Activated CD8-positive, alpha-beta memory T cell treated with anti-CD3 and anti-CD28 coated beads for 36 hours (primary cell): ENCODE measurements around the gene SLC15A3. TPM values are rescaled to one million over a fixed set of nuclear protein-coding genes. Genes with fewer than 3 reads are reported as not detected.

ENCODE experiments used
- CTCF ChIA-PET: fragments of 350-600 bp; sonication (Branson Sonifier 250); formaldehyde crosslinking; loops from one replicate; lab custom pipeline; 2021; ENCODE audit warnings: antibody characterized with exemption; lab: Charles Lee
- POLR2A ChIA-PET: fragments of 350-600 bp; sonication (Branson Sonifier 250); formaldehyde crosslinking; loops from one replicate; lab custom pipeline; 2021; ENCODE audit warnings: antibody characterized with exemption; lab: Charles Lee
- total RNA-seq, 2 experiments: library from RNA; stranded (reverse); gene quantifications; one replicate each; pipeline ENCODE4 v1.2.3, GENCODE V29; 2021

SLC15A3 gene
- total RNA-seq, 2 experiments from 2014 or later, result 0.95 to 2.3 TPM

DNA sequence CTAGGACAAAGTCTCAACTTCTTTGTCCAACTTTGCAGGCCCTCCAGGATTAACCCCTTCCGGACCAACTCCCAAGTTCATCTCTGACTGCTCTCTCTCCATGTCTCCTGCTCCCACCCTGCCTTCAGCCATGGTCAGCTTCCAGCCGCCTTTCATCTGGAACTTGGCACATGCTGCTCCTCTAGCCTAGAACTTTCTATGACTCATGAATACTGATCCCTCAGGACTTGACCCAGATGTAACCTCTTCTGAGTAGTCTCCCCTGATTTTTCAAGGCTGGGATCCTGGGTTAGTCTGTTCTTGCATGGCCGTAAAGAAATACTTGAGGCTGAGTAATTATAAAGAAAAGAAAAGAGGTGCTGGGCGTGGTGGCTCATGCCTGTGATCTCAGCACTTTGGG lies 5.2 kb upstream of the SLC15A3 start:
- ChIA-PET POLR2A (no interaction called here), CTCF (no interaction called here)

DNA sequence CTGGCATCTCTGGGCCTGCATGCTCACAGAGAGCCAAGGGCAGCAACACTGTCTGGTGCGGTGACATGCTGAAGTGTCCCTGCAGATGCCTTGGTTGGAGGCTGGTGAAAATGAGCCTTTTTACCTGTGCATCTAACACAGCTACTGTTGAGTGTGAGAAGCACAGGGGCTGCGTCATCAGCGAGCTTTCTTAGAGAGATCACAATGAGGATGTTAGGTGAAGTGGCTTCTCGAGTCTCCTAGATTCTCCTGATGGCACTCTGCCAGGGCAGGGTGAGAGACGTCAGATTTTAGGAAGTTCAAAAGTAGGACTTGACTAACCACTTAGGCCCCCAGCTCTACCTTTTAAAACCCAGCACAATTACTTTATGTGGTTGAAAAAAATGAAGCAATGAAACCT lies 3.6 kb upstream of the SLC15A3 start:
- ChIA-PET POLR2A (no interaction called here), CTCF (no interaction called here)

DNA sequence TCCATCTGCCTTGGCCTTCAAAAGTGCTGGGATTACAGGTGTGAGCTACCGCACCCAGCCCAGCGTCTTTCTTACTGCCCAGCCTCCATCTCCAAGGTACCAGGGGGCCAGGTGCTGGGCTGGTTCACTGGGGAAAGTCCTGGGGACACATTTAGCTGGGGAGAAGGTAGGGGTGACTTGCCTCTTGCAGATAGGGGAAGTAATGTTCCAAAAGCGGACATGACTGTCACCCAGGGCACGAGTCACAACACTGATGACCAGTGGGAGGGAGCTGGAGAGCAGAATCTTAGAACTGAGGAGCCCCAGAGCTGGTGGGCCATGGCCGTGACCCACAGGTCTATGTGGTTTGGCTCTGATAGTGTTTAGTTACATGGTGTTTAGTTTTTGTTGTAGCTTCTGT lies 2.4 kb upstream of the SLC15A3 start:
- POLR2A ChIA-PET, result interaction anchor here (0.5 kb wide), 1 partner anchor 174 kb away, joined by 3 read pairs; no protein-coding TSS in a partner anchor

DNA sequence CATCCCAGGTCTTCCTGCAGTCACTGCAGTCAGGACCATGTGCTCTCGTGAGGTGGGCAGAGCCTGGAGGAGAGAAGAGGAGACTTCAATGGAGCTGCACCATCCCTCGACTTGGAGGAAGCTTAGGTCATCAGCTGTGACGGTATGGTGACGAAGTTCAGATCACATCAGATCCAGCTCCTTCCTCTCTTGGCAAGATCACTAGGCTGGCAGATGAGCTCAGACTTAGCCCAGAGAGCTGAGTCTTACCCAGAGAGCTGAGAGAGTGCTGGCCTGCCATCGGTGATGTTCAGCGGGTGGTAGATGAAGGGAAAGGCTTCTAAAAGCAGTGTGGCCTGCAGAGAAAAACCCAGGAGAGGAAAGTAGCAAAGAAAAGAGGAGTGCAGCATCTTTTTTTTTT lies 1.8 kb upstream of the SLC15A3 start:
- POLR2A ChIA-PET, result no interaction called here
- CTCF ChIA-PET, result interaction anchor here (1.4 kb wide), 1 partner anchor 38 kb away, joined by 5 read pairs; no protein-coding TSS in a partner anchor

More for the DNA sequence above, 2.4 kb upstream of the SLC15A3 start:
- CTCF ChIA-PET, result interaction anchor here (0.8 to 1.4 kb wide), 2 partner anchors 23 to 39 kb away, joined by 3 to 5 read pairs; no protein-coding TSS in a partner anchor

GRCh38 chr11:60952742-60953170 lies 780 bp upstream of the SLC15A3 start:
- POLR2A ChIA-PET, result no interaction called here
- CTCF ChIA-PET, result interaction anchor here (1.4 kb wide), 1 partner anchor 37 kb away, joined by 5 read pairs; no protein-coding TSS in a partner anchor

- ChIA-PET CTCF (no interaction called here), POLR2A (no interaction called here)
Measured at GRCh38 chr11:60951606-60951903, 421 bp downstream of the SLC15A3 start.

- ChIA-PET POLR2A (no interaction called here), CTCF (interaction anchor here (1.0 kb wide), 1 partner anchor 236 kb away, joined by 3 read pairs; no protein-coding TSS in a partner anchor)
Measured at GRCh38 chr11:60950933-60951605, 907 bp downstream of the SLC15A3 start.

GRCh38 chr11:60950024-60950423 lies 2.0 kb downstream of the SLC15A3 start:
- POLR2A ChIA-PET, result no interaction called here

DNA sequence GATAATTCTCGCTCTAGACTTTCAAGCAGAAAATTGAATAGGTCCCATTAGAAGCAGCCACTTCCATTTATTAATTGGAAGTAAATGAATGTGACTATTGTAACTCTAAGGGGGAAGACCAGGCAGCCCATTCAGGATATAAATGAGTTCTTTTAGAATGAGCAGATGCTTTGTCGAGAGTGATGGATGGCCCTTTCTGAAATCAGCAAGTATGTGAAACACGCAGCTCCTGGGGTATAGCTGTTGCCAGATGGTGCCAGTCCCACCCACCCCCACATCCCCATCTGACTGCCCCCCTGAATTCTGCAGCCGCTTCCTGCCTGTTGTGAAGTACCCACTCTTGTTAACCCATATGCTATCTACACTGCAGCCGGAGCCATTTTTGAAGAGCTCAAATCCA lies 3.7 kb downstream of the SLC15A3 start:
- ChIA-PET POLR2A (no interaction called here), CTCF (no interaction called here)

More at GRCh38 chr11:60950024-60950423, 2.0 kb downstream of the SLC15A3 start:
- CTCF ChIA-PET, result interaction anchor here (1.0 kb wide), 1 partner anchor 237 kb away, joined by 3 read pairs; no protein-coding TSS in a partner anchor

DNA sequence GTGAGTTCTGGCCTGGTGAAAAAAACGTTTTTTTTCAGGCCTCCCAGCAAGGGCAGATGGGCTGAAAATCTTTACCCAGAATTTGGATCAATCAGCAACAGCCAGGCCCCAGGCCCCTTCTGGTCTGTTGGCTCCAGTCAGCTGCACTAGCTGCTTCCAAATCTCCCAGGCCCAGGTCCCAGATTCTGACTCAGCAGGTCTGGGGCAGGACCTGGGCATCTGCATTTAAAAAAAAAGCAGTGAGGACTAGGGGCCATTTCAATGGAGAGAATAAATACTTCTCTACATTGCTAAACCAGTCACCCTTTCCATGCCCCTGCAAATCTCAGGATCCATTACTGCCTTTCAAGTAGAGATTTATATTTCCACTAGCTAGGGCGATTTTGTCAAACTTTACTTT lies 4.3 kb downstream of the SLC15A3 start:
- POLR2A ChIA-PET, result no interaction called here
- CTCF ChIA-PET, result no interaction called here

DNA sequence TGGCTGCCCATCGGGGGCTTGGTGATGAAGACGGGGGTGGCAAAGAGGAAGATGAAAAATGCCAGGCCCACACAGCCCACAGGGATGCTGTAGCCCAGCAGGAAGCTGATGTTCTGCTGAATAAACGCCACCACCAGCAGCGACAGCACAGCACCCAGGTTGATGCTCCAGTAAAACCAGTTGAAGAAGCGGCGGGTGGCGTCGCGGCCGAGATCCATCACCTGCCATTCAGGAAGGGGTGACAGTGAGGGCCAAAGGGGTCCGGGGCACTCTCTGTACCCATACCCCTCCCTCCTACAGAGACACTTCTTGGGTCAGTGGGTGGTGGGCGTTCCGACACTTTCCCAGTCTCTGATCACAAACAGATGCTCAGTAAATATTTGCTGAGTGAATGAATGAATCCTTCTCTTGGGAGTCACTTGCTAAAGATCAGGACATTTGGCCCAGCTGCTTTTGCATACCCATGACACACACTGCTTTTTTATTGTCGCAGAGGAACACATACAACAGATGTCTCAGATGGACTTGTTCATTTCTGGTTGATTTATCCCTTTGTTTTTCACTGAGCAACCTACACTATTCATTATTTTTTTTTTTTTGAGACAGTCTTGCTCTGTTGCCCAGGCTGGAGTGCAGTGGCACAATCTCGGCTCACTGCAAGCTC lies 5.2 kb downstream of the SLC15A3 start:
- POLR2A ChIA-PET, result interaction anchor here (0.7 kb wide), 1 partner anchor 472 kb away, joined by 3 read pairs; no protein-coding TSS in a partner anchor
- CTCF ChIA-PET, result no interaction called here

DNA sequence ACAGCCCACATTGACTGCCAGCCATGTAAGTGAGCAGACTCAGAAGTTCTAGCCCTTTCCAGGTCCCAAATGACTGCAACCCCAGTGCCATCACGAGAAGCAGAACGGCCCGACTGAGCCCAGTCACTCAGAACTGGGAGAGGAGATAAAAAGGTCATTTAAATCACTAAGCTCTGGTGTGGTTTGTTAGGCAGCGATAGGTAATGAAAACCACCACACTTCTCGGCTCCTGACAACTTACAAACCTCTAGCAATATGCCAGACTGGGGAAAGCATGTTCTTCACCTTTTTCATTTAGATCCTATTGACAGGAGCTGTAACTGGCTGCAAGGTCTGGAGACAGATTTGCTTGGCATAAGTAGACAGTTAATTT lies 6.7 kb downstream of the SLC15A3 start:
- ChIA-PET POLR2A (no interaction called here), CTCF (no interaction called here)

DNA sequence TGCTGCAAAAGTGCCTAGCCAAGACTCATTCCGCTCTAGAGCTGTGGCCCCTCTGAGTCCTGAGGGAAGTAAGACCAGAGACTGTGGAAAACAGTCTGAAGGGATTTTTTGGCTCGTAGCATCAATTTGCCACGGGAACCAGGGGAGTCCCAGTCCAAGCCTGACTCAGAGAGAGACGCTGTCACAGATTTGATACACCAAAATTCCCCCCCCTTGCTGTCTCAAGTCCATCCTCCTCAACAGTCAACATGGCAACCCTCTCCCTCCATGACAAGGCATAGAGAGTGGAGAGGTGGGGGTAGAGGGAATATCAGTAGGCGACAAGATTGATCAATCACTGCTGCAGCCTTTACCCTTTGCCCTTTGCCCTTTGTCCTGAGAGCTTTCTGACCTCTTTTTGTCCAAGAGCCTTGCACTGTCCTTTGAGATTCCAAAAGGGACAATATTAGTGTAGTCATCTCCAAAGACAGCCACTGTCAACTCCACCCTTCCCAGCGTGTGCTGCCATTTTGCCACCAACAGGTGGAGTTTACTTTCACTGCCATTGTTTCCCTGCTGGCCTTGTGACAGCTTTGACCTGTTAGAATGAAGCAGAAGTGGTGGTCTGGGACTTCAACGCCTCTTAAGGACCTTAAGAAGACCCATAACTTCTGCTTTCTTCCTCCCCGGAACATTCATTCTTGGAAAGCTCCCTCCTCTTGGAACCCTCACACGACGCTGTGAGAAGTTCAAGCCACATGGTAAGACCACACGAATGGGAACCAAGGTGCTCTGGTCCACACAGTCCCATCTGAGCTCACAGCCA lies 7.3 kb downstream of the SLC15A3 start:
- CTCF ChIA-PET, result no interaction called here
- POLR2A ChIA-PET, result no interaction called here

GRCh38 chr11:60942970-60943565 lies 8.9 kb downstream of the SLC15A3 start:
- POLR2A ChIA-PET, result no interaction called here
- CTCF ChIA-PET, result interaction anchor here (0.7 kb wide), 1 partner anchor 203 kb away, joined by 4 read pairs; no protein-coding TSS in a partner anchor

DNA sequence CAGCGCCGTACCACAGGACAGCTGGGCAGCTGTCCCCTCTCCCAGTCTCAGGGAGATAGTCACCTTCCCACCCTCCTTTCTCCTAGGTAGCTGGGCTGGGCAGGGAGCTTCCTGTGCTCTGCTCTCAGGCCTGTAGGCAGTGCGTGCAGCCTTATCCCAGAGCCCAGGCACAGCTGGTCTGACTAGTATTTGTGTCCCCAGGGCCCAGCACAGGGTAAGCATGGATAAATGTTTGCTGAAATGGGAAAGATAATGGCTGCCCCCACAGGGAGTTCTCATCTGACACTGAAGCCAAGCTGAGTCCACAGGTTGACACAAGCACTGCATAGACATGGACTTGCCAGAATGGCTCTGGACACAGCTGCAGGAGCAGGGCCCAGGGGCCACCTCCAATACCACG lies 9.8 kb downstream of the SLC15A3 start:
- CTCF ChIA-PET, result no interaction called here
- POLR2A ChIA-PET, result no interaction called here

DNA sequence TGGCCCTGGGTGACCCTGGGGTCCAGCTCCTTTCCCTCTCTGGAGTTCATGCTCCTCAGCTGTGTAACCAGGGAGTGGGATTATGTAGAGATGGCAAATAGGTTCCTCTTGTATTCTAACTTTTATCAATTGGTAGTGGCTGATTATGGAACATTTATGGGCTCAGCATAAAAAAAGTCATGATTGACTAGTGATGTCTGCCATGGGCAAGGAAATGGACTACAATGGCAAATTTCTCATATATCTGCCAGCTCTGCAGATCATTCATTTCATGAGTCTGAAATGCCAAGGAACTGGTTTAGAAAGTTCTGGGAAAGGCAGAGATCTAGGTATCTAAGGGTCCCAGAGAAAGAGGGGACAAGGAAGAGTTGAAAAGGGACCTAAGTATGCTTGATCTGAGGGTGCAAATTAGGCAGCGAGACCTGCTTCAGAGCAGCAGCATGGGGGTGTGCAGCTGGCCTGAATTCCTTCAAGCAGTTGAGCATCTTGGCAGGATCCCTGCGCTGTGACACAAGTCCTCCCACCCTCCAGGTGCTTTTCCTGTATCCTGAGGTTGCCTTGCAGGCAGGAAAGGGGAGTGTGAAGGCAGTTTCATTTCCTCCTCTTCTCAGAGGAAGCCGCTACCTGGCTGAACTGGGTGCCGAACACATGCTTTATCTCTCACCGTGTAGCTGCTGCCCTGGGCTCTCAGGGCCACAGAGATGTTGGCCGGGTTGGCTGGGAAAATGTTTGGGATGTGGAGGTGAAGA lies 10.4 kb downstream of the SLC15A3 start:
- ChIA-PET POLR2A (interaction anchor here (1.0 kb wide), 1 partner anchor 28 kb away, joined by 3 read pairs; the partner anchor contains the start of gene TMEM109), CTCF (interaction anchor here (0.9 kb wide), 1 partner anchor 21 kb away, joined by 3 read pairs; no protein-coding TSS in a partner anchor)

DNA sequence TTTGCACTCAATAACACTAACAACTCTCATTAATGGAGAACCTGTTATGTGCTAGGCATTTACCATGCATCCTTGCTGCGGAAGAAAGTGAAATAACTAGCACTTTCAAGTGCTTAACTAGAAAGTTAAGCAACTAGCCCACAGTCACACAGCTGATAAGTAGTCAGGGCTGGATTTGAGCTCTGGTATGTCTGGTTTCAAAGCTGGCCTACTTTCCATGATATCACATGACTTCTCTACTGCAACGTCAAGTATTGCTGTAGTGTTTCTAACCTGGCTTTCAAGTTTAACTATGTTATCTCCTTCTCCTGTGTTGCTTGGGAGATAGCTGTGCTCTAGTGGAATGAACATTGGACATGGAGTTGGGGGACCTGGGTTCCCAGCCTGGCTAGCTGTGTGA lies 12.1 kb downstream of the SLC15A3 start:
- CTCF ChIA-PET, result interaction anchor here (1.1 kb wide), 1 partner anchor 12 kb away, joined by 4 read pairs; no protein-coding TSS in a partner anchor
- POLR2A ChIA-PET, result no interaction called here

- ChIA-PET CTCF (interaction anchor here (1.1 kb wide), 1 partner anchor 11 kb away, joined by 4 read pairs; no protein-coding TSS in a partner anchor), POLR2A (no interaction called here)
Measured at GRCh38 chr11:60939301-60939700, 12.7 kb downstream of the SLC15A3 start.
